HepG2 (cell line): ENCODE measurements around the gene PGPEP1. TPM values are rescaled to one million over a fixed set of nuclear protein-coding genes. Genes with fewer than 3 reads are reported as not detected.

ENCODE experiments used
- CBFB ChIP-seq: sonication (generic); formaldehyde crosslinking; IDR thresholded peaks from 2 replicates; pipeline ENCODE4 v1.4.0; 2020; ENCODE audit warnings: missing genetic modification reagents
- FOXA3 ChIP-seq: IDR thresholded peaks from 2 replicates; pipeline ENCODE4 v1.6.1; 2016; ENCODE audit warnings: missing genetic modification reagents, missing compliant biosample characterization
- HNF4A ChIP-seq: sonication (generic); formaldehyde crosslinking; IDR thresholded peaks from 2 replicates; pipeline ENCODE4 v1.4.0; 2020; ENCODE audit warnings: missing genetic modification reagents
- HNF4G ChIP-seq, 2 experiments: sonication (generic) in 1 of 2; formaldehyde crosslinking in 1 of 2; IDR thresholded peaks; 2 replicates each; pipeline versions ENCODE4 v1.4.0 to v1.6.1; 2011 to 2020; ENCODE audit warnings: borderline replicate concordance in 2 of 2, low read depth in 2 of 2, mild to moderate bottlenecking in 2 of 2, low read length in 1 of 2, missing genetic modification reagents in 1 of 2, moderate library complexity in 1 of 2
- HOXA9 ChIP-seq: sonication (generic); formaldehyde crosslinking; IDR thresholded peaks from 2 replicates; pipeline ENCODE4 v1.8.1; 2022; ENCODE audit warnings: missing genetic modification reagents, mild to moderate bottlenecking, moderate library complexity, borderline replicate concordance
- PPARG ChIP-seq: conservative IDR thresholded peaks from 2 replicates; pipeline ENCODE4 v1.6.1; 2016; ENCODE audit warnings: missing biosample characterization, missing genetic modification reagents
- RBM39 ChIP-seq: fragments of 200-400 bp; formaldehyde crosslinking; IDR thresholded peaks from one replicate; pipeline ENCODE4 v1.6.1; 2018; ENCODE audit warnings: antibody characterized with exemption, mild to moderate bottlenecking, low read depth, low read length; ENCODE audit not compliant: poor library complexity, severe bottlenecking
- RCOR2 ChIP-seq: IDR thresholded peaks from 2 replicates; pipeline ENCODE4 v1.6.1; 2016; ENCODE audit warnings: missing biosample characterization, missing genetic modification reagents
- SMAD3 ChIP-seq: sonication (generic); formaldehyde crosslinking; IDR thresholded peaks from 2 replicates; pipeline ENCODE4 v1.4.0; 2020; ENCODE audit warnings: missing genetic modification reagents
- TBX3 ChIP-seq: fragments of 450-650 bp; IDR thresholded peaks from 2 replicates; pipeline ENCODE4 v1.6.1; 2017; ENCODE audit warnings: antibody characterized with exemption, mild to moderate bottlenecking, inconsistent platforms, borderline replicate concordance
- ZMYM4 ChIP-seq: sonication (generic); formaldehyde crosslinking; IDR thresholded peaks from 2 replicates; pipeline ENCODE4 v1.8.1; 2023; ENCODE audit warnings: mild to moderate bottlenecking, missing genetic modification reagents
- ZNF407 ChIP-seq: sonication (generic); formaldehyde crosslinking; IDR thresholded peaks from one replicate; pipeline ENCODE4 v1.5.1; 2020; ENCODE audit warnings: mild to moderate bottlenecking, missing genetic modification reagents; ENCODE audit errors: not compliant biosample characterization
- ZNF513 ChIP-seq: sonication (generic); formaldehyde crosslinking; conservative IDR thresholded peaks from 2 replicates; pipeline ENCODE4 v1.5.0; 2020; ENCODE audit warnings: missing genetic modification reagents
- polyA plus RNA-seq, 8 experiments: library from polyadenylated mRNA; depleted of rRNA in 3 of 8; stranded (reverse) in 7 of 8; unstranded in 1 of 8; fragments of >200 nt; fragmentation: Illumina TruSeq in 4 of 8; extraction: Trizol in 4 of 8; gene quantifications; 2 replicates each; pipeline versions ENCODE4 v1.2.1 to v1.2.3, GENCODE V29; 2011 to 2016; ENCODE audit warnings: low read depth in 4 of 8, missing spikeins in 1 of 8, mixed read lengths in 1 of 8; ENCODE audit not compliant: insufficient read depth in 1 of 8
- total RNA-seq, 5 experiments: library from RNA; depleted of rRNA; stranded (reverse); fragments of >200 nt; fragmentation: Illumina TruSeq; extraction: Trizol; gene quantifications; 2 replicates each; pipeline ENCODE4 v1.2.3, GENCODE V29; 2016; ENCODE audit warnings: low read depth in 1 of 5
- TF ChIP-seq, protein P1 (sequence below): IDR thresholded peaks from 2 replicates; pipeline ENCODE4 v1.6.1; 2016; ENCODE audit warnings: low read depth, borderline replicate concordance
- TF ChIP-seq, protein P2 (sequence below): sonication (generic); formaldehyde crosslinking; IDR thresholded peaks from 2 replicates; pipeline ENCODE4 v1.4.0; 2020; ENCODE audit warnings: missing genetic modification reagents

Gene PGPEP1
- total and polyA plus RNA-seq, 2 of the 13 experiments (the other 11 are each of a cell fraction or from before 2014, with no cell fraction given) = 53.1 to 56.6 TPM

DNA sequence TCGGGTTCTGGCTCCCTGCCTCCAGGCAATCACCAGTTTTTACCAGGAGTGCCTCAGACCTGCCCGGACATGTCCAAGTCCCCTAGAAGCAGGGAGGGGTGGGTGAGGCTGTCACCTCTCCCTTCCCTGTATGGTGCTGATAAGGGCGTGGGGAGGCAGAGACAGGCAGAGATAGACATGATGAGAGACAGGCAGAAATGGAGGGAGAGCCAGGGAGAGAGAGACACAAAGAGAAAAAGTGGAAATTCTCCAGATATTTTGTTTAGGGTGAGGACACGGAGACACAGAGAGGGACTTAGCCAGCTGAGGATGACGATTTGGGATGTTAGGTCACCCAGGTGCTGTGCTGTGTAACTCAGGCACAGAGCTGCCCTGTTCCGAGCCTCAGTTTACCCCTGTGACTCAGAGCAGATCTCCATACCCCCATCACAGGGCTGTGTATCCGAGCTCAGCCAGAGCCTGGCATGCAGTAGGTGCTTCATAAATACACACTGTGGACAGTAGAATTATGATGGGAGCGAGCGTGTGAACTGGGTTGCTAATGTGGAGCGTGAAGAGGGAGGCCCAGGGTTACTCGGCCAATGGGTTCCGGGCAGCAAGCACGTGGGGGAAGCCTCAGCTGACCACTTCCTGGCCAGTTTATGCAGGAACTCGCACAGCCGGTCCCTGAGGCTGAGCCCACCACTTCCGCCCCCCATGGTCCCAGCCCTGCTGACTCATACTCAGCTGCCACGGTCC lies 33.7 kb downstream of the PGPEP1 start (continued):
- no peak for TF ChIP-seq ZNF407 (CRISPR knock-in tag)
- no peak for TF ChIP-seq PPARG
- TF ChIP-seq, protein P1, sequence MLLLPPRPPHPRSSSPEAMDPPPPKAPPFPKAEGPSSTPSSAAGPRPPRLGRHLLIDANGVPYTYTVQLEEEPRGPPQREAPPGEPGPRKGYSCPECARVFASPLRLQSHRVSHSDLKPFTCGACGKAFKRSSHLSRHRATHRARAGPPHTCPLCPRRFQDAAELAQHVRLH (CRISPR knock-in tag) = 0 out of 2 replicates have a peak, but pooled peaks have one; percentile 22
- TF ChIP-seq RCOR2 (CRISPR knock-in tag) = peak; percentile 42; the same call in 1 of the 2 replicates
- no peak for TF ChIP-seq TBX3
- TF ChIP-seq HNF4G (IDR thresholded peaks at IDR 0.05; ENCODE audit: borderline replicate concordance, low read depth, low read length) = no peak
- TF ChIP-seq HNF4G (CRISPR knock-in tag; IDR thresholded peaks at IDR 0.05; ENCODE audit: borderline replicate concordance, low read depth) = no peak; the same call in 1 of the 2 replicates
- no peak for TF ChIP-seq ZNF513
- TF ChIP-seq RBM39 = peak; percentile 18
- peak; percentile 22; the same call in 1 of the 2 replicates for TF ChIP-seq ZMYM4 (CRISPR knock-in tag)
- peak; percentile 34; the same call in 1 of the 2 replicates for TF ChIP-seq SMAD3 (CRISPR knock-in tag)
- peak; percentile 69 for TF ChIP-seq FOXA3
- peak; percentile 52; the same call in 1 of the 2 replicates for TF ChIP-seq CBFB (CRISPR knock-in tag)
- TF ChIP-seq, protein P2, sequence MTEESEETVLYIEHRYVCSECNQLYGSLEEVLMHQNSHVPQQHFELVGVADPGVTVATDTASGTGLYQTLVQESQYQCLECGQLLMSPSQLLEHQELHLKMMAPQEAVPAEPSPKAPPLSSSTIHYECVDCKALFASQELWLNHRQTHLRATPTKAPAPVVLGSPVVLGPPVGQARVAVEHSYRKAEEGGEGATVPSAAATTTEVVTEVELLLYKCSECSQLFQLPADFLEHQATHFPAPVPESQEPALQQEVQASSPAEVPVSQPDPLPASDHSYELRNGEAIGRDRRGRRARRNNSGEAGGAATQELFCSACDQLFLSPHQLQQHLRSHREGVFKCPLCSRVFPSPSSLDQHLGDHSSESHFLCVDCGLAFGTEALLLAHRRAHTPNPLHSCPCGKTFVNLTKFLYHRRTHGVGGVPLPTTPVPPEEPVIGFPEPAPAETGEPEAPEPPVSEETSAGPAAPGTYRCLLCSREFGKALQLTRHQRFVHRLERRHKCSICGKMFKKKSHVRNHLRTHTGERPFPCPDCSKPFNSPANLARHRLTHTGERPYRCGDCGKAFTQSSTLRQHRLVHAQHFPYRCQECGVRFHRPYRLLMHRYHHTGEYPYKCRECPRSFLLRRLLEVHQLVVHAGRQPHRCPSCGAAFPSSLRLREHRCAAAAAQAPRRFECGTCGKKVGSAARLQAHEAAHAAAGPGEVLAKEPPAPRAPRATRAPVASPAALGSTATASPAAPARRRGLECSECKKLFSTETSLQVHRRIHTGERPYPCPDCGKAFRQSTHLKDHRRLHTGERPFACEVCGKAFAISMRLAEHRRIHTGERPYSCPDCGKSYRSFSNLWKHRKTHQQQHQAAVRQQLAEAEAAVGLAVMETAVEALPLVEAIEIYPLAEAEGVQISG (CRISPR knock-in tag) = peak; percentile 76
- peak; percentile 49; the same call in 1 of the 2 replicates for TF ChIP-seq HNF4A (CRISPR knock-in tag)
- no peak for TF ChIP-seq HOXA9 (CRISPR knock-in tag)
